ENCODE data around the gene UBA3.

UBA3 gene

DNA sequence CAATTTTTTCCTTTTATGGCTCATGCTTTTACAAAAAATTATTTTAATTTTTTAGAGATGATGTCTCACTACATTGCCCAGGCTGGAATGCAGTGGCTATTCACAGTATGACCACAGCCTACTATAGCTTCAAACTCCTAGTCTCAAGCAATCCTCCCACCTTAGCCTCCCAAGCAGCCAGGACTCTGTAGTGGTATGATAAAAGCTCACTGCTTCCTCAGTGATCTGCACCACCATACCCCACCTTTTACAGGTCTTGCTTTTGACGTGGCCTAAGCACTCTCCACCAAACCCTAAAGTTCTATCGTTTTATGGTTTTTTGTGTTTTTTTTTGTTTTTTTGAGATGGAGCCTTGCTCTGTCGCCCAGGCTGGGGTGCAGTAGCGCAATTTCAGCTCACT is 14.0 kb downstream of the UBA3 start:
- no peak for DNase-seq (ENCODE audit: low read depth in 3 of 3)

- DNase-seq (ENCODE audit: low read depth in 3 of 3): no peak
These were observed 14.7 kb downstream of the UBA3 start for GRCh38 chr3:69065318-69065964.

- no peak for DNase-seq (ENCODE audit: low read depth in 3 of 3)
These were observed 16.5 kb downstream of the UBA3 start for GRCh38 chr3:69063636-69064035.

DNA sequence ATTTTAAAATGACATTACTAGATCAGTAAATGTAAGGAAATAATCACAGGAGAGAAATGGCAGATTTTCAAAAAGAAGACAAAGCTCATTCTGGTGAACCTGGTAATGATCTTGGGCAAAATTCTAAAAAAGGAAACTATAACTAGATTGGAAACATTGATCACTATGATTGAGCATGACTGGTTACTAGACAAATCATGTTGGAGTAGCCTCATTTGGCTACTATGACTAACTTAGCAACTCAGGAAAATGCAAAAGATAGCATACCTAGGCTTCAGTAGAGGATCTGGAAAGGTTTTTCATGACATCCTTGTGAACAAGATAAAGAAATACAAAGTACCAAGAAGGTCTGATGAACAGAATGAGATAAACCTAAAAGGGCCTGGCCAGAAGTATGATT is 20.5 kb downstream of the UBA3 start:
- no peak for DNase-seq (ENCODE audit: low read depth in 3 of 3)

DNA sequence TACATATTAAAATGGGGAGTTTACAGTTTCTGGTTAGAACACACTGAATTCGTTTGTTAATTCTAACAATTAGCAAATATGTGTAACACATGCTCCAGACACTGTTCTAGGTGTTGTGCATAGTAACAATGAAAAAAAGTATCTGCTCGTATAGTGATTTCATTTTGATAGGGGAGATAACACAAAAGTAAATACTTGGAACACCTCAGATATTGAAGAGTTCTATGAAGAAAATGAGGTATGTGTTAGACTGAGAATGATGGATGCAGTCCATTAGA is 21.3 kb downstream of the UBA3 start:
- DNase-seq (ENCODE audit: low read depth in 3 of 3): no peak

GRCh38 chr3:69058180-69058946 is 21.8 kb downstream of the UBA3 start:
- no peak for DNase-seq (ENCODE audit: low read depth in 3 of 3)

DNA sequence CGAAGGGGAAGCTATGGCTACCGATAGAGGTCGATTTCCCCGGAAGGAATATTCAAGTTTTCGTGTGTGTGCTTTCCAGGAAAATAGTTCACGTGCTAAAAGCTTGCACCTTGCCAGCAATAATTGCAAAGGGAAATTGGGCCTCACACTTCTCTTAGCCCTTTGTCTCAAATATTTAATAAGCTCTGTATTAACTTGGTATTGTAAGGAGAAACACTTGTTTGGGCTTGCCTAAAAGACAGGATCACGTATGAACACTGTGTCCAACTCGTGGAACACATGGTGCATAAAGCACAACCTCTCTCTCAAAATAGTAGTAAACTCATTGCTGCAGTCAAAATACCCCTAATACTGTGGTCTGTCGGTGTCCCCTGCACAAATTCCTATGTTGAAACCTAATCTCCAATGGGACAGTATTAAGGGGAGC is 27.7 kb downstream of the UBA3 start:
- DNase-seq (ENCODE audit: low read depth in 3 of 3): no peak

- peak; percentile 93 to 96 (median 93) for DNase-seq (ENCODE audit: low read depth in 3 of 3)
These were observed 28.3 kb downstream of the UBA3 start, which contains the start of gene TMF1 for GRCh38 chr3:69051756-69052471. Gene TMF1, minus strand, starts transcription at chr3:69052333. Its CDS starts 247 bp downstream, at chr3:69052086.

GRCh38 chr3:69048990-69049389 is 31.2 kb downstream of the UBA3 start:
- no peak for DNase-seq (ENCODE audit: low read depth in 3 of 3)

DNA sequence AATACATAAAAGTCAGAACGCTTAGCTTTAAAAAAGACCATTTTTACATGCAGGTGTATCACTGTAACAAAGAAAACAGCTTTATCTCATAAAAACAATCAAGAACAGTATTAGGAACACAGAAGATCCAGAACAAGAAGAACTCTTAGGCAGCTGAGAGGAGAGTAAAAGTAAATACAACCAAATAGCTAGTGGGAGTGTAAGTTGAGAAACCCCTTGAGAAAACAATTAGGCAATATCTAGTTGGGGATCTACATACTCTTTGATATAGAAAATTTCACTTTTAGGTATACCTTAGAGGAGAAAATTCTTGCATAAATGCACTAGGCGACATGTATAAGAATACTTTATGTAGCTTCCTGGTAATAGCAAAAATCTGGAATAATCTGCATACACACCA is 35.6 kb downstream of the UBA3 start:
- DNase-seq (ENCODE audit: low read depth in 3 of 3): no peak

DNA sequence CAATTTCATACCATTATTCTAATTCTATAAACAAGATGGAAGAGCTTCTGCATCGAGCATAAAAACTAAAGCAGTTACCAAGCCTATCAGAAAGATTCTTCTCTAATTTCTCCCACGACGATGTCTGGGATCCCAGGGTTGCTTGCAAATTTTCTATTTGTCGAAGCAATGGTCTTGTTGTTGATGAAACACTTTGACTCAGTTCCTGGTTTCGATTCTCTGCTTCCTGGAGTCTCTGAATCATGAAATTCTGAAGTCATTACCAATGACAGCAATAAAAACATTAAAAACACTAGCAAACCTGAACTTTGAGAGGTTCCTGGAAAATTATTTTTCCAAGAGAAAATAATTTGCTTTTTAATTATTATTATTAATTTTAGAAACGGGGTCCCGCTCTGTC is 46.7 kb downstream of the UBA3 start:
- DNase-seq (ENCODE audit: low read depth in 3 of 3): no peak

GRCh38 chr3:69032737-69033136 is 47.4 kb downstream of the UBA3 start:
- no peak for DNase-seq (ENCODE audit: low read depth in 3 of 3)

DNA sequence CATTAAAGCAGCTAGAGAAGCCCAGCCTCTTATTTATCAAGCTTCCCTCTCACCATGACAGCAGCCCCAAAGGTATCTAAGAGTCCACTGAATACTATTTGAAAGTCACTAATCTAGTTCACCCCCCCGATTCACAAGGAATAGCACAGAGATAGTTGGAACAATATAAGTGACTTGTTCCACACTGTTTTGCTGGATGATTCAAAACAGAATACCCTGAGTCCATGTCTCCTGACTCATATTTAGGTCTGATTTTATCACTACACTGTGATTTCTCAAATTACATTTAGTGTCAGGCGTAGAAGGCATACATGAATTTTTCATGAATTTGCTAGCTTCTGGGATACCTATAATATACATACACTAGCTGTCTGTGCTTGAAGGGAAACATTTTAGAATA is 48.0 kb downstream of the UBA3 start:
- no peak for DNase-seq (ENCODE audit: low read depth in 3 of 3)

GRCh38 chr3:69031635-69032034 is 48.5 kb downstream of the UBA3 start:
- no peak for DNase-seq (ENCODE audit: low read depth in 3 of 3)

DNA sequence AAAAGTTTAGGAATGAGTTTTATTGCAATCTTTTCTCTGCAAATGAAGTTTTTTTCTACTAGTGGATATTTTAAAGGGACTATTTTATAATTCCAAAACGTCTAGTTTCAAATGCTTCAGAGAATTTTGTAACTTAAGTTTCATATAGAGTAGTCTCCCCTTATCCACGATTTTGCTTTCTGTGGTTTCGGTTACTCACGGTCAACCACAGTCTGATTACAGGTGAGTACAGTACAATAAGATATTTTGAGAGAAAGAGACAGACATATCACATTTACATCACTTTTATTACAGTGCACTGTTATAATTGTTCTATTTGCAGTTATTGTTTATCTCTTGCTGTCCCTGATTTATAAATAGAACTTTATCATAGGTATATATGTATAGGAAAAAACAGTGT is 59.3 kb downstream of the UBA3 start:
- DNase-seq (ENCODE audit: low read depth in 3 of 3): no peak

GRCh38 chr3:69020424-69020823 is 59.7 kb downstream of the UBA3 start:
- no peak for DNase-seq (ENCODE audit: low read depth in 3 of 3)

DNA sequence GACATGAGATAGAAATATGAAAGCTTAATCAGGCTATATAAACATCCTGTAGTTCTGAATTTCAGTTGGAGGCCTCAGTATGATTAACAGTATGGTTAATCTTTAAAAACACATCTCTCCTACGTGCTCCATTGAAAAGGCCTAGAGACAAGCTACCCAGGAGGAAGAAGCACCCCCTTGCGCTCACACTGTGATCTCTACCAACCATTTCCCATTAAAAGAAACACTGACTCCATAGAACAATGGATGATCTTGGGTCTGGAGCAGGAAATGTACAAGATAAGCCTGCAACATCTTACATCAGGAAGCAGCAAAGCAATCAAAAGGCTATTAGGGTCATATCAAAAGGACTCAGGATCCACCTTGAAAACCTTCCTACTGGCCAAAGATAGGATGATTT is 63.3 kb downstream of the UBA3 start:
- no peak for DNase-seq (ENCODE audit: low read depth in 3 of 3)

DNA sequence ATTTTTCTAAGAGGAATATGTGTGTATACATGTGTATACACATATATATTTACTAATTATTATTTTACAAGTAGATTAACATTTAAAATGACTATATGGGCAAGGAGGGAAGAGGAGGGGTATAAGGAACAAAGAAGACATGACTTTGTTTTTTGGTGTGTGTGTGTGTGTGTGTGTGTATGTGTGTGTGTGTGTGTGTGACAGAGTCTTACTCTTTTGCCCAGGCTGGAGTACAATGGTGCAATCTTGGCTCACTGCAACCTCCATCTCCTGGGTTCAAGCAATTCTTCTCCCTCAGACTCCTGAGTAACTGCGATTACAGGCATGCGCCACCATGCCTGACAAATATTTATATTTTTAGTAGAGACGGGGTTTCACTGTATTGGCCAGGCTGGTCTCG is 64.1 kb downstream of the UBA3 start:
- DNase-seq (ENCODE audit: low read depth in 3 of 3): no peak

DNA sequence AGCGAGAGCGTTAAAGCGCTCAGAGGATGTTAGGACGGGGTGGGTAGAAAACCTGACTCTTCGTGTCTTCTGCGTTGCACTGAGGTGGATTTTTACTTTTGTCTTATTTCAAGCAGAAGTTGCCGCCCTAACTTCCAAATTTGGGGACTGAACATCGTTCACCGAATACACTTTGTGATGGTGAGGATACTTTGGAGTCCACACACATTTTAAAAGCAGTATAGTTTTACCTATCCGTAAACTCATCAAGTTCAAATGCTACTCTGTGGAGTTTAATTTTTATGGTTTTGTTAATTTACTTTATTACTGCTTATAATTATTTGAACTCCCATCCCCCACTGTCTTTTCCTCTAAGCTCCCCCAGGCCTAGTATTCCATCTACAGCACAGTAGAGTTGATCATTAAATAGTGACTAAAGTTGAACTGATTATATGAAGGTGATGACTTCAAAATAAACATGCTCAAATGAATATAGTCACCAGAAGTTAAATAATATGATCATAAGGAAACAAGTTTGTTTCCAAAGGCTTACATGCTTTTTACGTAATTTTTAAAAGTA is 66.1 kb downstream of the UBA3 start:
- DNase-seq (ENCODE audit: low read depth in 3 of 3): no peak

DNA sequence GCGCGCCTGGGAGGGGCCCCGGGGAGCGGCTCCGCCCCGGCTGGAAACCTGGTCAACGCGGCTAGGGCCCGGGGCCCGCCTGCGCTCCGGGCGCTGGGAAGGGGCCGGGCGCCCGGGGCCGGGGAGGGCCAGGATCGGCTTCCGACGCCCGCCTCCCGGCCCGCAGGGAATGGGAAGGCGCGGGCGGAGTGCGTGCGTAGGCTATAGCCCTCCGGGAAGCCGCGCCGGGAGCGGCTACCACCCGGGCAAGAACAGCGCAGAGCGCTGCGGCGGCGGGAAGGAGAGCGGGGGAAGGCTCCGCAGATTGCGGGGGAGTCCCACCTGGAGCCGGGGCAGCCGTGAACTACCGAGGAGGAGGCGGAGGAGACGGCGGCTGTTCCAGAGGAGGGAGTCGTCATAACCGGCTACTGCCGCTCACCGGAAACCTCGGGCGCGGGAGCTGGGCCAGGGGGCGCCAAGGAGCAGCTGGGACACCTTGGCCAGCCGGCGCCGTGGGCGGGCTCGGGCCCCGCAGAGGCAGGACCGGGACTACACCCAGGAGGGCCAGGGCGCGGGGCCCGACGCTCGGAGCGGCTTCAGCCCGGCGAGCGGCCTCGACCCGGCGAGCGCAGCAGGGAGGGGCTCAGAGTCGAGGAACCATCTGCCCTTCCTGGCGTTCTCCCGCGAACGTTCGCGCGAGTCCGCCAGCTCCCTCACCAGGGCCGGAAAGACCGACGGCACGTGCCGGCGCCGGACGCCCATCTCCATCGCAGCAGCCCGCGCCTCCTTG is 66.7 kb downstream of the UBA3 start, which contains the start of gene EOGT:
Gene EOGT (minus strand): TSS at position 432 of the 769 bp plus-strand sequence. CDS start 3,838 bp downstream, outside the sequence.
- DNase-seq (ENCODE audit: low read depth in 3 of 3): peak; percentile 63 to 71 (median 65)

GRCh38 chr3:69012800-69013252 is 67.3 kb downstream of the UBA3 start:
- DNase-seq (ENCODE audit: low read depth in 3 of 3): peak in 1 of 3 experiments; percentile 33
